ENCODE data around the gene PITPNM1. TPM values are rescaled to one million over a fixed set of nuclear protein-coding genes. Genes with fewer than 3 reads are reported as not detected.

PITPNM1 gene
- total RNA-seq, 2 experiments from 2014 or later: 124 to 133 TPM

Small RNA genes within 50 kb of the gene (microRNA-seq; reads per million reads assigned to microRNA genes)
- gene MIR6752: 3.0 reads per million

Other genes starting within 250 kb of the PITPNM1 start
- 100 to 1,000 TPM; 366 to 402 TPM for gene GRK2, start 238.9 kb downstream of the PITPNM1 start, total RNA-seq
- 100 to 1,000 TPM; 148 to 172 TPM for gene ANKRD13D, start 216.1 kb downstream of the PITPNM1 start, total RNA-seq
- gene SSH3, start 201.8 kb downstream of the PITPNM1 start, total RNA-seq: 10 to 100 TPM; 10.7 to 26.4 TPM
- 10 to 100 TPM; 36.5 to 49.6 TPM for gene POLD4, start 151.8 kb downstream of the PITPNM1 start, total RNA-seq
- gene CLCF1, start 131.8 kb downstream of the PITPNM1 start, total RNA-seq: 1 to 10 TPM in 1 of 2 experiments, under 1 TPM in 1; 0.76 to 1.9 TPM
- gene RAD9A, start 113.4 kb downstream of the PITPNM1 start, total RNA-seq: 10 to 100 TPM; 49.6 to 80.5 TPM
- gene PPP1CA, start 103.5 kb downstream of the PITPNM1 start, total RNA-seq: 100 to 1,000 TPM; 309 to 360 TPM
- 100 to 1,000 TPM; 278 to 312 TPM for gene TBC1D10C, start 101.3 kb downstream of the PITPNM1 start, total RNA-seq
- 1 to 10 TPM; 1.3 TPM for gene CARNS1, start 89.7 kb downstream of the PITPNM1 start, total RNA-seq
- 10 to 100 TPM; 63.3 to 65.0 TPM for gene RPS6KB2, start 76.9 kb downstream of the PITPNM1 start, total RNA-seq
- gene PTPRCAP, start 67.7 kb downstream of the PITPNM1 start, total RNA-seq: 100 to 1,000 TPM; 390 to 424 TPM
- gene CORO1B, start 61.9 kb downstream of the PITPNM1 start, total RNA-seq: 10 to 100 TPM; 61.0 to 62.6 TPM
- gene GPR152, start 52.6 kb downstream of the PITPNM1 start, total RNA-seq: not detected
- 1 to 10 TPM in 1 of 2 experiments, under 1 TPM in 1; 0.96 to 3.4 TPM for gene CABP4, start 50.0 kb downstream of the PITPNM1 start, total RNA-seq
- gene TMEM134, start 36.1 kb downstream of the PITPNM1 start, total RNA-seq: 10 to 100 TPM; 32.8 to 41.9 TPM
- 100 to 1,000 TPM; 168 to 178 TPM for gene AIP, start 22.3 kb downstream of the PITPNM1 start, total RNA-seq
- gene CDK2AP2, start 2.8 kb upstream of the PITPNM1 start, total RNA-seq: 100 to 1,000 TPM in 1 of 2 experiments, 10 to 100 TPM in 1; 95.2 to 104 TPM
- not detected for gene CABP2, start 18.1 kb upstream of the PITPNM1 start, total RNA-seq
- 100 to 1,000 TPM; 339 to 406 TPM for gene GSTP1, start 78.4 kb upstream of the PITPNM1 start, total RNA-seq
- gene NDUFV1, start 101.6 kb upstream of the PITPNM1 start, total RNA-seq: 100 to 1,000 TPM; 239 to 252 TPM
- gene NUDT8, start 124.6 kb upstream of the PITPNM1 start, total RNA-seq: 10 to 100 TPM; 15.3 to 16.7 TPM
- not detected for gene TBX10, start 134.4 kb upstream of the PITPNM1 start, total RNA-seq
- gene ACY3, start 145.4 kb upstream of the PITPNM1 start, total RNA-seq: under 1 TPM; 0.53 to 0.75 TPM
- gene ALDH3B2, start 169.3 kb upstream of the PITPNM1 start, total RNA-seq: not detected